Measurements from ENCODE around the gene PEPD. TPM values are rescaled to one million over a fixed set of nuclear protein-coding genes. Genes with fewer than 3 reads are reported as not detected.

Gene PEPD
- total and polyA plus RNA-seq, 3 experiments from 2014 or later, result 47.9 to 109 (median 49.0) TPM

DNA sequence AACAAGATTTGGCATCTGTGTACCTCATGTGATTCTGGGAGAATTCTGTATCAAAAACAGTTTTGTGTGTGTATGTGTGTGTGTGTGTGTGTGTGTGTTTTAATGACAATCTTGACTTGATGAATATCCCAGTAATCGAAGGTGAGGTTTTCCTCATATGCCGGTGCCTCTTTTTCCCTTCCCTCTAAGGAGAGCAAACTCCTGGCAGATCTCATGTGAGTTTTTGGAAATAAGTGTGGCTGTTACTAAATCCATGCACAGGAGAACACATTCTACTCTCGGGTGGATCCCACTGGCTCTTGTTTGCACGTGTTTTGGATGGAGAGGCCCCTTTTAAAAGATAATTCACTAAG, 177.0 kb downstream of the PEPD start:
- Mint-ChIP-seq H3K4me3 (no peak overlapping the region), H3K36me3 (no peaks in the 10 kb centered on the region), H3K4me1 (no peaks in the 10 kb centered on the region), H3K9me3 (no peaks in the 10 kb centered on the region), H3K27ac (no peak overlapping the region), H3K27me3 (peaks cover 21 to 75% of the 10 kb centered on the region in 2 donors)
- peaks cover 16% of the 10 kb centered on the region for H3K27me3 ChIP-seq (ENCODE audit: insufficient read depth, low read length, poor library complexity, severe bottlenecking)
- H3K4me3 ChIP-seq (ENCODE audit: low read length), result no peak overlapping the region
- CTCF ChIA-PET, result no interaction called here
- no peaks in the 10 kb centered on the region for H3K36me3 ChIP-seq (ENCODE audit: insufficient read depth, low read length)
- no peak overlapping the region for H3K27ac ChIP-seq (ENCODE audit: low read depth, low read length)
- DNase-seq, result no peak
- H3K9me3 ChIP-seq (ENCODE audit: low read length), result no peaks in the 10 kb centered on the region
- POLR2A ChIA-PET, result no interaction called here
- no peaks in the 10 kb centered on the region for H3K4me1 ChIP-seq (ENCODE audit: insufficient read depth, low read length)

DNA sequence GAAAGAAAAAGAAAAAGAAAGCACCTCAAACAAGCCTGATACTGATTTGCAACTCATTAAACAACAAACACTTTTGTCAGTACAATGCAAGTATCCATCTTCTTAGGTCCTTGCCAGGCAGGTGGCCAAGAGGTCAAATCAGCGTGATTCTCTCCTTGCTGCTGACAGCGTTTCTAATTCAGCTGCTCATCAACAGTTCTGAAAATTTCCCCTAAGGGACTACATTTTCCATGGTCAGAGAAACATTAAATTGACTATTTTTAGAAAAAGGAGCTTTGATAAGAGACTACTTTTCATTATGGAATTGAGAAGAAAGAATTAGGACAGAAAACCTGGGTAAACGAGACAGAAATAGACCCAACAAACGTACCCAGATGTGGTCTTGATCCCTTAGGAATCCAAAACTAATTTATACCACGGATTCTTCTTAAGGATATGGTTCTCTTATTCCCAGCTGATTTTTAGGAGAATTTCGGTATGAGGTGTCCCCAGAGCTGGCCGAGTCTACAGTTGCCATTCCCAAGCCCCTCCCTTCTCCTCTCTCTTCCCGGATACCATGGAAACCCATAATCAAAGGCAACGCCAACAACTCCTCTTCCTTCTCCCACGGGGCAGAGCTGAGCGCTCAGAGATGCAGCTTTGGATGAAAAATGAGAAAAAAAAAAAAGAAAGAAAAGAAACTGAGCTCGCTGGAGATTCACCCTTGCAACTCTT, 177.6 kb downstream of the PEPD start:
- Histone ChIP-seq H3K9me3 (ENCODE audit: low read length) (no peaks in the 10 kb centered on the region), H3K27ac (ENCODE audit: low read depth, low read length) (no peak overlapping the region), H3K4me3 (ENCODE audit: low read length) (no peak overlapping the region), H3K27me3 (ENCODE audit: insufficient read depth, low read length, poor library complexity, severe bottlenecking) (peaks cover 16% of the 10 kb centered on the region), H3K36me3 (ENCODE audit: insufficient read depth, low read length) (no peaks in the 10 kb centered on the region), H3K4me1 (ENCODE audit: insufficient read depth, low read length) (no peaks in the 10 kb centered on the region)
- peaks cover 21 to 77% of the 10 kb centered on the region in 2 donors for H3K27me3 Mint-ChIP-seq
- CTCF ChIA-PET, result no interaction called here
- DNase-seq, result no peak
- no peak overlapping the region for H3K4me3 Mint-ChIP-seq
- H3K4me1 Mint-ChIP-seq, result no peaks in the 10 kb centered on the region
- H3K9me3 Mint-ChIP-seq, result no peaks in the 10 kb centered on the region
- H3K27ac Mint-ChIP-seq, result no peak overlapping the region
- H3K36me3 Mint-ChIP-seq, result no peaks in the 10 kb centered on the region
- POLR2A ChIA-PET, result no interaction called here

DNA sequence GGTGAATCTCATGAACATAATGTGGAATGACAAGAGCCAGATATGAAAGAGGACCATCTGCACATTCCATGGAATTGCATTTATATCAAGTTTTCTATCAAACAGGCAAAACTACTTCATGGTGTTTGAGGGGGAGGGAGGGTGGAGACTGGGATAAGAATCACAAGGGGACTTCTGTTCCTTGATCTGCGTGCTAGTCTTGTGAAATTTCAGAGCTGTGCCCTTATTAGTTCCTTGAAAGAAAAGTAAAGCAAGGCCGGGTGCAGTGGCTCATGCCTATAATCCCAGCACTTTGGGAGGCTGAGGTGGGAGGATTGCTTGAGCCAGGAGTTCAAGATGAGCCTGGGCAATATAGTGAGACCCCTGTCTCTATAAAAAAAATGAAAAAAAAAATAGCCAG, 178.3 kb downstream of the PEPD start:
- DNase-seq, result no peak
- Histone ChIP-seq H3K9me3 (ENCODE audit: low read length) (no peaks in the 10 kb centered on the region), H3K4me3 (ENCODE audit: low read length) (no peak overlapping the region), H3K27me3 (ENCODE audit: insufficient read depth, low read length, poor library complexity, severe bottlenecking) (peaks cover 15% of the 10 kb centered on the region), H3K27ac (ENCODE audit: low read depth, low read length) (no peak overlapping the region), H3K4me1 (ENCODE audit: insufficient read depth, low read length) (no peaks in the 10 kb centered on the region), H3K36me3 (ENCODE audit: insufficient read depth, low read length) (no peaks in the 10 kb centered on the region)
- POLR2A ChIA-PET, result no interaction called here
- Mint-ChIP-seq H3K27ac (no peak overlapping the region), H3K27me3 (peaks cover 19 to 73% of the 10 kb centered on the region in 2 donors), H3K9me3 (no peaks in the 10 kb centered on the region), H3K36me3 (no peaks in the 10 kb centered on the region), H3K4me3 (no peak overlapping the region), H3K4me1 (no peaks in the 10 kb centered on the region)
- CTCF ChIA-PET, result no interaction called here

- H3K27ac ChIP-seq (ENCODE audit: low read depth, low read length), result no peak overlapping the region
- H3K4me3 Mint-ChIP-seq, result no peak overlapping the region
- ChIA-PET CTCF (no interaction called here), POLR2A (no interaction called here)
- H3K4me1 Mint-ChIP-seq, result no peaks in the 10 kb centered on the region
- H3K36me3 ChIP-seq (ENCODE audit: insufficient read depth, low read length), result no peaks in the 10 kb centered on the region
- H3K4me1 ChIP-seq (ENCODE audit: insufficient read depth, low read length), result no peaks in the 10 kb centered on the region
- no peaks in the 10 kb centered on the region for H3K27me3 ChIP-seq (ENCODE audit: insufficient read depth, low read length, poor library complexity, severe bottlenecking)
- H3K4me3 ChIP-seq (ENCODE audit: low read length), result no peak overlapping the region
- H3K27ac Mint-ChIP-seq, result no peak overlapping the region
- DNase-seq, result no peak
- no peaks in the 10 kb centered on the region for H3K9me3 ChIP-seq (ENCODE audit: low read length)
- no peaks in the 10 kb centered on the region for H3K9me3 Mint-ChIP-seq
- H3K27me3 Mint-ChIP-seq, result peaks cover 15 to 67% of the 10 kb centered on the region in 2 donors
- no peaks in the 10 kb centered on the region for H3K36me3 Mint-ChIP-seq
Measured at GRCh38 chr19:33340991-33341390, 180.6 kb downstream of the PEPD start.

DNA sequence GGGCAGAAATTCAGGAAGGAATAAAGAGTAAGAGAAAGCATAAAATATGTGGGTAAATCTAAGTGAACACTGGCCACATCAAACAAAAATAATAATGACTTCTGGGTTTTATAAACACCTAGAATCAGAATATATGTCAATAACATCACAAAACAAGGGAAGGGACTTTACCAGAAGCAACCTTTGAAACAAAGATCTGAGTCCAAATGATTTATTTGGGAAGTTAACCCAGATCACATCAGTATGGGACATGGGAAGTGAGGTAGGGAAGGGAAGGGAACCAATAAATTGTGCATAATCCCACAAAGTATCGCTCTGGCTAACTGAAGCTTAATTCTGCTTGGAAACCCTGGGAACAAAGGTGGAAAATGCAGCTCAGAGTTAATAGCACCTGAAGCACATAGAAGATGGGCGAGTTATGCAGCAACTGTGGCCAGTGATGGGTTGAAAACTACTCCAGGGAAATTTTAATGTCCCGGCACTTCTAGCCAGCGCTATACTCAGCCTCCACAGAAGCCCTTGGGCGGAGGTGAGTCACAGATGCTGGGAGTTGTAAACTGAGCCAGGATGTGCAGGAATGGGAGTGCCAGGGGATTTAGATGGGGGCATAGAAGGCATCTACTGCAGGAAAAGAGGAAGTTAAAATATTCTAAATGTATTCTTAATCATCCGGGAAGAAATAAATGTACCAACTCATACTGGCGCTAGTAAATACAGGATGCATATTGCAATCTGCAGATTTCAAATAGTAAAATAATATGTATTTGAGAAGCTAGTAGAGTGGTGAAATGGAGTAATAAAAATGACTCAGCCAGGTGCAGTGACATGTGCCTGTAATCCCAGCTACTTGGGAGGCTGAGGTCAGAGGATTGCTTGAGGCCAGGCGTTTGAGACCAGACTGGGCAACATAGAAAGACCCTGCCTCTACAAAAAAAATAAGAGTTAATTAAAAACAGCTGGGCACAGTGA, 182.3 kb downstream of the PEPD start:
- Mint-ChIP-seq H3K27ac (no peak overlapping the region), H3K4me3 (no peak overlapping the region), H3K27me3 (peaks cover 13 to 51% of the 10 kb centered on the region in 2 donors), H3K4me1 (no peaks in the 10 kb centered on the region), H3K36me3 (no peaks in the 10 kb centered on the region), H3K9me3 (no peaks in the 10 kb centered on the region)
- Histone ChIP-seq H3K4me3 (ENCODE audit: low read length) (no peak overlapping the region), H3K4me1 (ENCODE audit: insufficient read depth, low read length) (no peaks in the 10 kb centered on the region), H3K36me3 (ENCODE audit: insufficient read depth, low read length) (no peaks in the 10 kb centered on the region), H3K27me3 (ENCODE audit: insufficient read depth, low read length, poor library complexity, severe bottlenecking) (no peaks in the 10 kb centered on the region), H3K27ac (ENCODE audit: low read depth, low read length) (no peak overlapping the region), H3K9me3 (ENCODE audit: low read length) (no peaks in the 10 kb centered on the region)
- POLR2A ChIA-PET, result no interaction called here
- CTCF ChIA-PET, result no interaction called here
- DNase-seq, result no peak

Other genes with a start within 250 kb of the PEPD start
- 1 to 10 TPM; 1.1 to 1.3 TPM for gene CEBPA, start 219.3 kb downstream of the PEPD start, total RNA-seq
- 1.6 TPM for gene CEBPA, start 219.3 kb downstream of the PEPD start, polyA plus RNA-seq
- gene CEBPG, start 148.1 kb downstream of the PEPD start, total RNA-seq, result 10 to 100 TPM; 27.8 to 27.9 TPM
- 12.3 TPM for gene CEBPG, start 148.1 kb downstream of the PEPD start, polyA plus RNA-seq
- gene CHST8, start 100.2 kb upstream of the PEPD start, total RNA-seq, result not detected
- not detected for gene CHST8, start 100.2 kb upstream of the PEPD start, polyA plus RNA-seq